ENCODE measurements around the gene IGF2BP2.

Gene IGF2BP2

DNA sequence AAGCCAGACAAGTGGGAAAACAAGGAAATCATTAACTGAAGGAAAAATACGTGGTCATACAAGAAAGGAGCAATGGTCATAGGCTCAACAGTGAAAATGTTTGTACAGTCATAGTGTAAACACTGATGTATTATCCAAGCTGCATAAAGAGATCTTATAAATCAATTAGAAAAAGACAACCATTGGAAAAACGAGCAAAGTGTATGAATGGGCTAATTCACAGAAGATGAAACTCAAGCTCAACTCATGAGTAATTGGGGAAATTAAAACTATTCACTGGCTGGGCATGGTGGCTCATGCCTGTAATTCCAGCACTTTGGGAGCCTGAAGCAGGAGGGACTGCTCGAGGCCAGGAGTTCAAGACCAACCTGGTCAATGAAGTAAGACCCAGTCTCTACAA, 6.4 kb upstream of the IGF2BP2 start:
- Histone ChIP-seq H3K36me3 (ENCODE audit: low read depth) (peaks cover 22% of the 10 kb centered on the region), H3K9me3 (ENCODE audit: severe bottlenecking) (peaks cover 2% of the 10 kb centered on the region), H3K4me1 (ENCODE audit: insufficient read depth, poor library complexity, severe bottlenecking) (peaks cover 10% of the 10 kb centered on the region), H3K4me3 (ENCODE audit: severe bottlenecking) (no peak overlapping the region), H3K27me3 (ENCODE audit: insufficient read depth, poor library complexity, severe bottlenecking) (no peaks in the 10 kb centered on the region), H3K27ac (ENCODE audit: poor library complexity, severe bottlenecking) (no peak overlapping the region)
- ATAC-seq (ENCODE audit: low read depth) (no peak), DNase-seq (ENCODE audit: low spot score) (no peak)
- TF ChIP-seq CTCF (IDR thresholded peaks at IDR 0.05; ENCODE audit: poor library complexity, severe bottlenecking): no peak

DNA sequence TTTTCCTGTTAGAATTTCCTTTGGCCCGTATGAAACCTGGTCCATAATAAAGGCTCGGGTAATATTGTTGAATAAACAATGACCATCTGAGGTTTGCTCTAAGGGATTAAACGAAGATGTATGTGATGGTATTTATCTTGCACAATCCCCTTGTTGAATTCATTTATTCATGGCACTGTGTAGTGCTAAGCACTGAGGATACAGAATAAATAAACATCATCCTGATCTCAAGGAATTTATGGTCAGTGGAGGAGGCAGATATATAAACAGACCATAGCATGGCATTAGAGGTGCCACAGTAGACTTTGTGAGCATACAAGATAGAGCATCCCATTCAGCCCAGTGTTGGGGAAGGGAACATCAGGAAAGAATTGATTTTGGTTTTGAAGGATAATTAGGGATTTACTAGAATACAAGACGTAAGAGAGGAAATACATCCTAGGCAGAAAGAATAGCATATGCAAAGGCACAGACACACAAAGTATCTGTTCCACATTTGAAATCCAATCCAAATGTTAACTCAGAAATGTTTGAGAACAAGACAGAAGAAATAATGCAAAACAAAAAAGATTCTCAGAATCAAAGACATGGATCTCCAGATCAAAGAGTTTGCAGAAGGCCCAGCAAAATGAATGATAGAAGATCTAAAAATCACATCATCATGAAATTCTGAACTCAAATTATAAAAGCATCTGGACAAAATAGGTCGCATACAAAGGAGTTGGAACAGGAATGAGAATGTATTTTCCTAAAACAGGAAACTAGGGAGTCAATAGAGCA, 5.4 kb upstream of the IGF2BP2 start:
- no peak for ATAC-seq (ENCODE audit: low read depth)

GRCh38 chr3:185828755-185829154, 3.9 kb upstream of the IGF2BP2 start:
- no peak for TF ChIP-seq CTCF (IDR thresholded peaks at IDR 0.05; ENCODE audit: poor library complexity, severe bottlenecking)
- DNase-seq (ENCODE audit: low spot score) (no peak), ATAC-seq (ENCODE audit: low read depth) (no peak)
- Histone ChIP-seq H3K27me3 (ENCODE audit: insufficient read depth, poor library complexity, severe bottlenecking) (no peaks in the 10 kb centered on the region), H3K4me1 (ENCODE audit: insufficient read depth, poor library complexity, severe bottlenecking) (peaks cover 10% of the 10 kb centered on the region), H3K4me3 (ENCODE audit: severe bottlenecking) (no peak overlapping the region), H3K27ac (ENCODE audit: poor library complexity, severe bottlenecking) (no peak overlapping the region), H3K36me3 (ENCODE audit: low read depth) (peaks cover 22% of the 10 kb centered on the region), H3K9me3 (ENCODE audit: severe bottlenecking) (peaks cover 2% of the 10 kb centered on the region)

More for the DNA sequence above, 5.4 kb upstream of the IGF2BP2 start:
- H3K9me3 ChIP-seq (ENCODE audit: severe bottlenecking): peaks cover 2% of the 10 kb centered on the region
- no peak for DNase-seq (ENCODE audit: low spot score)
- H3K27ac ChIP-seq (ENCODE audit: poor library complexity, severe bottlenecking): no peak overlapping the region
- TF ChIP-seq CTCF (IDR thresholded peaks at IDR 0.05; ENCODE audit: poor library complexity, severe bottlenecking): no peak
- H3K36me3 ChIP-seq (ENCODE audit: low read depth): peaks cover 22% of the 10 kb centered on the region
- peaks cover 10% of the 10 kb centered on the region for H3K4me1 ChIP-seq (ENCODE audit: insufficient read depth, poor library complexity, severe bottlenecking)
- H3K27me3 ChIP-seq (ENCODE audit: insufficient read depth, poor library complexity, severe bottlenecking): no peaks in the 10 kb centered on the region
- H3K4me3 ChIP-seq (ENCODE audit: severe bottlenecking): no peak overlapping the region

- Histone ChIP-seq H3K27ac (ENCODE audit: poor library complexity, severe bottlenecking) (no peak overlapping the region), H3K4me3 (ENCODE audit: severe bottlenecking) (no peak overlapping the region), H3K27me3 (ENCODE audit: insufficient read depth, poor library complexity, severe bottlenecking) (no peaks in the 10 kb centered on the region), H3K36me3 (ENCODE audit: low read depth) (peaks cover 22% of the 10 kb centered on the region), H3K4me1 (ENCODE audit: insufficient read depth, poor library complexity, severe bottlenecking) (peaks cover 10% of the 10 kb centered on the region), H3K9me3 (ENCODE audit: severe bottlenecking) (peaks cover 2% of the 10 kb centered on the region)
- DNase-seq (ENCODE audit: low spot score): no peak
- TF ChIP-seq CTCF (IDR thresholded peaks at IDR 0.05; ENCODE audit: poor library complexity, severe bottlenecking): no peak
- ATAC-seq (ENCODE audit: low read depth): no peak
Measured at GRCh38 chr3:185827595-185828344, 2.9 kb upstream of the IGF2BP2 start.

Data from RWPE2 (cell line).